ENCODE measurements around the gene KIF26B. TPM values are rescaled to one million over a fixed set of nuclear protein-coding genes. Genes with fewer than 3 reads are reported as not detected.

Gene KIF26B
- total and polyA plus RNA-seq, 2 of the 4 experiments (the other 2 are of a cell fraction), result 0.53 to 0.54 TPM

DNA sequence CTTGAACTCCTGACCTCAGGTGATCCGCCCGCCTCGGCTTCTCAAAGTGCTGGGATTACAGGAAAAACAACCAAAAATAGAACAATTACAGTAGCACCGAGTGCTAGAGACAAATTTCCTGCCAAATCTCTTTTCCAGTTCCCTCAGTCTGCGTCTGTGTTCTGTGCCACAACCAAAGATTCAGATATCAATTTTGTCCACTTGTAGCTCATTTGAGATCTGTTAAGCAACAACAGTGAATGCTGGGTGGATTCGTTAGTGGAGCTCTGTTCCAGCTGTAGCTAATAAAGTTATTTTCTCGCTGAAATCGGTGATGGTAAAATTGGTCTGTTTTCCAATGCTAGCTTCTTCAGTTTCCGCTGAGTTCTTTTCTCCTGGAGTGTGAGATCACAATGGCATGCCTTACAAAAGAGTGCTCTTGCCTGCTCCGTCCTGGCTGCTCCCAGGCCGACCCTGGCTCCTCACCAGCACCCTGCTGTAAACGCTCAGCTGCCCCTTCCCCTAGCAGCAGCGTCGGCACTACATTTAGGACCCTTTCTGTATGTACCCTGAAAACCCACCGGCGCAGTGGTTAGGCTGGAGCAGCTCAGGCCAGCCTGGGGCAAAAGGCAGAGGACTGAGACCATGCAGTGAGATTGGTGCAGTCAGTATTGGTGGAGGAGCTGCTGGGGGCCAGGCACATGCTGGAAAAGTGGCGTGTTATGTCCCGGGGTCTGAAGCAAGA, 395.4 kb downstream of the KIF26B start:
- H4K20me1 ChIP-seq (ENCODE audit: insufficient read depth, low read length), result no peaks in the 10 kb centered on the region
- H3K36me3 ChIP-seq (ENCODE audit: control insufficient read depth, insufficient read depth, low read length), result no peaks in the 10 kb centered on the region
- H2BK15ac ChIP-seq (ENCODE audit: low read depth, low read length), result no peak overlapping the region
- H4K8ac ChIP-seq (ENCODE audit: low read depth in 2 of 2, low read length in 2 of 2), result no peak overlapping the region
- no peak overlapping the region for H2BK20ac ChIP-seq (ENCODE audit: low read depth, low read length)
- no peak overlapping the region for H4K5ac ChIP-seq (ENCODE audit: low read depth, low read length)
- H3K79me1 ChIP-seq (ENCODE audit: low read depth in 1 of 2, low read length in 2 of 2), result no peaks in the 10 kb centered on the region
- in situ Hi-C loops (cut with MboI; ENCODE audit: low sequenced_read_pairs), result no loop called here
- ChIA-PET POLR2A (ENCODE audit: unreplicated experiment) (no interaction called here), CTCF (no interaction called here)
- intact Hi-C loops (cut with micrococcal nuclease), result no loop called here
- no peaks in the 10 kb centered on the region for H3K9me3 ChIP-seq (ENCODE audit: control insufficient read depth, insufficient read depth, low read length)
- H3K23ac ChIP-seq (ENCODE audit: low read depth, low read length), result no peak overlapping the region
- TF ChIP-seq, protein P1, sequence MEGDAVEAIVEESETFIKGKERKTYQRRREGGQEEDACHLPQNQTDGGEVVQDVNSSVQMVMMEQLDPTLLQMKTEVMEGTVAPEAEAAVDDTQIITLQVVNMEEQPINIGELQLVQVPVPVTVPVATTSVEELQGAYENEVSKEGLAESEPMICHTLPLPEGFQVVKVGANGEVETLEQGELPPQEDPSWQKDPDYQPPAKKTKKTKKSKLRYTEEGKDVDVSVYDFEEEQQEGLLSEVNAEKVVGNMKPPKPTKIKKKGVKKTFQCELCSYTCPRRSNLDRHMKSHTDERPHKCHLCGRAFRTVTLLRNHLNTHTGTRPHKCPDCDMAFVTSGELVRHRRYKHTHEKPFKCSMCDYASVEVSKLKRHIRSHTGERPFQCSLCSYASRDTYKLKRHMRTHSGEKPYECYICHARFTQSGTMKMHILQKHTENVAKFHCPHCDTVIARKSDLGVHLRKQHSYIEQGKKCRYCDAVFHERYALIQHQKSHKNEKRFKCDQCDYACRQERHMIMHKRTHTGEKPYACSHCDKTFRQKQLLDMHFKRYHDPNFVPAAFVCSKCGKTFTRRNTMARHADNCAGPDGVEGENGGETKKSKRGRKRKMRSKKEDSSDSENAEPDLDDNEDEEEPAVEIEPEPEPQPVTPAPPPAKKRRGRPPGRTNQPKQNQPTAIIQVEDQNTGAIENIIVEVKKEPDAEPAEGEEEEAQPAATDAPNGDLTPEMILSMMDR (conservative IDR thresholded peaks at IDR 0.05; ENCODE audit: low read depth, low read length), result no peak
- no peak for TF ChIP-seq MXI1 (IDR thresholded peaks at IDR 0.05; ENCODE audit: borderline replicate concordance, low read depth, low read length)
- H2BK5ac ChIP-seq (ENCODE audit: low read depth, low read length, poor library complexity, severe bottlenecking), result no peak overlapping the region
- no peak for DNase-seq
- dilution Hi-C loops (cut with HindIII; ENCODE audit: low sequenced_read_pairs, unreplicated experiment), result no loop called here
- H3K14ac ChIP-seq (replicated peaks; ENCODE audit: low read depth, low read length), result no peak overlapping the region
- no peak overlapping the region for H2AK5ac ChIP-seq (ENCODE audit: low read depth, low read length)
- no TSS peak for BruUV-seq (replicated peaks)
- H2AK9ac ChIP-seq (replicated peaks; ENCODE audit: low read depth, low read length, poor library complexity), result no peak overlapping the region
- no peak overlapping the region for H3K4me2 ChIP-seq (ENCODE audit: low read depth, low read length)
- no peak for ATAC-seq (ENCODE audit: low read depth)
- no peak overlapping the region for H3K27ac ChIP-seq (ENCODE audit: insufficient read depth, low read length)
- no peak overlapping the region for H4K91ac ChIP-seq (ENCODE audit: insufficient read depth, low read depth, low read length)
- 0 out of 2 replicates have a peak, but pooled peaks cover 2% of the 10 kb centered on the region for H3K27me3 ChIP-seq (ENCODE audit: control insufficient read depth, insufficient read depth, low read length)
- no peak overlapping the region for H3K56ac ChIP-seq (ENCODE audit: extremely low read depth, insufficient read depth, low read length)
- H3K4me3 ChIP-seq (ENCODE audit: insufficient read depth, low read depth, low read length), result no peak overlapping the region
- H3K4ac ChIP-seq (ENCODE audit: low read depth, low read length), result no peak overlapping the region
- H3K9ac ChIP-seq (ENCODE audit: low read depth, low read length), result no peak overlapping the region
- no CpG with 5 or more reads among the region's 18 CpGs for WGBS, 2 experiments (ENCODE audit: extremely low coverage in 2 of 2, insufficient read length in 1 of 2)
- H3K18ac ChIP-seq (ENCODE audit: low read depth, low read length), result no peak overlapping the region
- H2AFZ ChIP-seq (replicated peaks; ENCODE audit: low read length, poor library complexity), result no peak overlapping the region
- H3K9me1 ChIP-seq (ENCODE audit: insufficient read depth, low read length), result no peaks in the 10 kb centered on the region
- no peaks in the 10 kb centered on the region for H3K4me1 ChIP-seq (ENCODE audit: control insufficient read depth, insufficient read depth, low read length)
- no peak overlapping the region for H2BK120ac ChIP-seq (ENCODE audit: low read depth, low read length)

Measured in IMR-90 (cell line).